NCI-H345 treated with DMSO at 0.1 percent for 48 hours (cell line): ENCODE results near the gene SLC36A4.
"Not testable (repeated sequence)": the region's sequence is repeated elsewhere in the genome, so short reads cannot be mapped to it uniquely, and the experiment has no call there.

ENCODE experiments used
- DNase-seq: peaks from one replicate; lab custom pipeline; 2025; ENCODE audit not compliant: unreplicated experiment; lab: John Stamatoyannopoulos, UW

The SLC36A4 gene

GRCh38 chr11:93197380-93198214, at the start of gene SLC36A4:
Gene SLC36A4, minus strand, starts transcription at chr11:93197991. Its CDS starts 159 bp downstream, at chr11:93197832.
- DNase-seq, result peak; percentile 90

DNA sequence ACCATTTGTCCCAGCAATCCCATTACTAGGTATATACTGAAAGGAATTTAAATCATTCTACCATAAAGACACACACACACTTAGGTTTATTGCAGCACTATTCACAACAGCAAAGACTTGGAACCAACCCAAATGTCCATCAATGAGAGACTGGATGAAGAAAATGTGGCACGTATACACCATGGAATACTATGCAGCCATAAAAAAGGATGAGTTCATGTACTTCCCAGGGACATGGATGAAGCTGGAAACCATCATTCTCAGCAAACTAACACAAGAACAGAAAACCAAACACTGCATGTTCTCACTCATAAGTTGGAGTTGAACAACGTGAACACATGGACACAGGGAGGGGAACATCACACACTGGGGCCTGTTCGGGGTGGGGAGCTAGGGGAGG, 49.0 kb upstream of the SLC36A4 start:
- not testable (repeated sequence) for DNase-seq

DNA sequence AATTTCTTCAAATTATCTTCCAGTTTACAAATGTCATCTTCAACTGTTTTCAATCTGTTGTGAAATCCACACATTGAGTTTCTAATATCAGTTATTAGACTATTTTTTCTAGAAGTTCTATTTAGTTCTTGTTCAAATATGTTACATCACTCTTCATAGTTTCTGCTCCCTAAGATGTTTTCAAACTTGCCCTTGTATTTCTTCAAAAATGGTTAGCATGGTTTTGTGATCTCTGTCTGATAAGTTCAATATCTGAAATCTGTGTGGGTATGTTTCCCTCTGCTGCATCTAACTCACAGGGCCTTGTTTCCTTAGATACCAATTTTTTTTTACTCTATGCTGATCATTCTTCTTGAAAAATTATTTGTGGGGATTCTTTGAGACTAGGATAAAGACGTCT, 46.2 kb upstream of the SLC36A4 start:
- no peak for DNase-seq

DNA sequence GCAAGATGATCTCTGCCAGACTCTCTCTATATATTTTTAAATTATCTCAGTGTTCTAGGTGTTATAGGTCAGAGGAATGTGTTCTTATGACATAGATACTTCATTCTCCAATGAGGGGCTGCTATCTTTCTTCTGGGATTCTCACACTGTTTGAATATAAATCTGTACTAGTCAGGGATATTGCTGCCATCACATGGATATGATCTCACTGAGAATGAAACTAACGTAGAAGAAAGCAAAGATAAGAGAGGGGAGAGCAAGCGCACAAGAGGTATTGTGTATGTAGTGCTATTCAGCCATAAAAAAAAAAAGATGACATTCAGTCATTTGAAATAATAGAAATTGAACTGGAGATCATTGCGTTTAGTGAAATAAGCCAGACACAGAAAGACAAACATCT, 42.2 kb upstream of the SLC36A4 start:
- DNase-seq, result no peak

- DNase-seq, result no peak
Observed at GRCh38 chr11:93238956-93239355, 41.2 kb upstream of the SLC36A4 start.

GRCh38 chr11:93236741-93237675, 39.2 kb upstream of the SLC36A4 start:
- no peak for DNase-seq

DNA sequence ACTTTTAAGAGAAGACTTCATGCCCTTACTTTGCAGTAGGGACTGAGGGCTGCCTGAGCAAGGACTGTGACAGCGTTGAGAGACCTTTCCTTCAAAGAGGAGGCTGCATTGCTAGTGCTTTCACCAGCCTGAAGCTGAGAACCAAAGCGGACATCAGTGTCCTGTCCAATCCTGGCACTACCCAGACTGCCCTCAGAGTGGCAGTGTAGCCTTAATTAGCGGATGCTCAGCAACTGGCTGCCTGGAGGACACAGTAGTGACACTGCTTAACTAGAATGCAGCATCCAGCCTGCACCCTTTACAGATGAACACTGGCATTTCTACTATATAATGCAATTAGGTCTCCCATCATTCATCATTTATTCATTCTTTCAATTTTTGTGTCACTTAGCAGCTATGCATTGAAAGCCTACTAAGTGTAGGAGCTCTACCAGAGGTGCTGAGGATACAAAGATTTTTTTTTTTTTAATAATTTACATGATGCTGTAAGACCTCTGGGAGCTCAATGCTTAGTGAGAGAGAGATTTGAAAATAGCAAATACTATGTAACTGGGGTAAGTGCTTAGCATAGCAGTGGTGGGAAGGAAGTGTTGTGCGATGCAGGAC, 36.9 kb upstream of the SLC36A4 start:
- peak; percentile 81 for DNase-seq

GRCh38 chr11:93229876-93230275, 32.1 kb upstream of the SLC36A4 start:
- DNase-seq, result no peak

DNA sequence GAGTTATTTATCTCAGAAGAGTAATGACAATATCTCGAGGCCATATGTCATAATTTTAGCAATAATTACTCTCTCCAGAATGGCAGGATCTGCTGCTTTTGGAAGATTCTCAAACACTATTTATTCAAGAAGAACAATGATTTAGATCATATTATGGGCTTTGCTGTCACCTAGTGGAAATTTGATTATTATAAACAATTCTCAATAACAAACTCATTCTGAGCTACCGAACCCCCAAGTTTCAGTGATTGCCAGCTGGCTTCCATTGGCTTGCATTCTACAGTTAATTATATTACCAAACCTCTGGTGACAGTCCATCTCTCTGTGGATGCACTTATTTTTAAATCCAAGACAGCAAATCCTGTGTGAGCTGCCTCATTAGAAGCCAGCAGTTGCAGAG, 27.9 kb upstream of the SLC36A4 start:
- peak; percentile 71 for DNase-seq

DNA sequence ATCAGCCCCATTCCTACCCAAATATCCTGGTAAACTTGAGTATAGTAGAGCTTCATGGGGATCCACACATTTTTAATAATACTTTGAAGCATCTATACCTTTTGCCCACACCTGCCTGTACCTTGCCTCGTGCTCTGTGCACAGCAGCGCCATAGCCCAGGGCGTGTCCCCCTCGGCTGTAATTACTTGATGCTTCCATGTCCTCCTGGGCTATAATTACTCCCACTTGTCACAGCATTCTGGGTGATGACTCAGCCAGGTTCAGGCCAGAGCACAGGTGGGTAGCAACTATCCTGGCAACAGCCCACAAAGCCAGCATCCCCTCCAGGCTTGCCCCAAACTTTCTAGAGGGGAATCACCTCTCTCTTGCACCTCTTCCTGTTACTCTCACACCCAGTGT, 23.7 kb upstream of the SLC36A4 start:
- peak; percentile 95 for DNase-seq

DNA sequence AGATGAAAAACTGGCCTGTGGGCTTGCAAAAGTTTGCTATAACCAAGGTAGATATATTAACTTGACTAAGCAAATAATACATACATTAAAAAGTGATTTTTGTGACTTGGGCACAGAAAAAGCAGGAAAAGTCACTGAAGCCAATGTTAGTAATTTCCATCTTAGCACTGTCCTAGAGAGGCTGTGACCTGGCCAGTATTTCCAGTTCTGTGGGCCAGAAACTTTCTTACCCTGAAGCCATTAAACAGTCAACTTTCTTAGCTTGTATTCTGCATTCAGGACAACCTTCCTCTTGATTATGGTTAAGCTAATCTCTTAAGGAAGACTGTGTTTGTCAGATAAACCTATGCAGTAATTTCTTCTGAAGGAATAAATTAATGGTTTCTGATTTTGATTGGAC, 22.3 kb upstream of the SLC36A4 start:
- DNase-seq, result no peak

DNA sequence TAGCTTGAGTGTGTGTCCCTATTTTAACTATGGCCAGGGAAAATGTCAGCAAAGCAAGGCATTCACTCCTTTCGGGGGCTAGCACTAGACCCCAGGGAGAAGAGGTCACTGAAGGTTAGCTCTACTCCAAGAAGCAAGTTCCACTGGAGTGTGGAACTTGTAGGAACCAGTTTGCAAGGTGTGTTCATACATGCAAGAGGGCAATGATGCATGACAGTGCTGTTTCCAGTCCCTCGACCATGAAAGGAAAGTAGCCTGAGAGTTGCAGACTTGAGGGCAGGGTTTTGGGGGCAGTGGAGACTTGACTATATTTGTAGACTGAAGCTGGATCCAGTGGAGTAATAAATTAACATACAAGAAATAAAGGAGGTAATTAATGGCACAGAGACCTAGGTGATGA, 21.6 kb upstream of the SLC36A4 start:
- DNase-seq, result peak; percentile 84

- peak; percentile 99 for DNase-seq
Observed at GRCh38 chr11:93216511-93217101, 18.8 kb upstream of the SLC36A4 start.

- no peak for DNase-seq
Observed at GRCh38 chr11:93213622-93214021, 15.8 kb upstream of the SLC36A4 start.

GRCh38 chr11:93212094-93212493, 14.3 kb upstream of the SLC36A4 start:
- DNase-seq, result no peak

DNA sequence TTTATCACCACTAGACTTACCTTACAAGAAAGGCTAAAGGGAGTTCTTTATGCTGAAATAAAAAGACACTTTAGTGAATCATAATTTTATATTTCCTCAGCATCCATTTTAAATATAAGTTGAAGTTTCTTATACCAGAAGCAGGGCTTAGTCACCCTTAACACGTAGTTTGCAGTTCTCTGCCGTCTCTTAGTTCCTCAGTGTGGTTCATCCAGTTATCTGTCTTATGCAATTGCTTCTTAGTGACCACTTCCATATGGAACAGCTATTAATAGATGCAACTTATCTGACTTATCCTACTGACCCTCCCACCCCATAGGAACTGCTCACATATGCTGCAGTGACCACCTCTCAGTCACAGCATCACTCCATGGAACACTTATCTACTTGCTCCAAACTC, 11.7 kb upstream of the SLC36A4 start:
- DNase-seq, result no peak

DNA sequence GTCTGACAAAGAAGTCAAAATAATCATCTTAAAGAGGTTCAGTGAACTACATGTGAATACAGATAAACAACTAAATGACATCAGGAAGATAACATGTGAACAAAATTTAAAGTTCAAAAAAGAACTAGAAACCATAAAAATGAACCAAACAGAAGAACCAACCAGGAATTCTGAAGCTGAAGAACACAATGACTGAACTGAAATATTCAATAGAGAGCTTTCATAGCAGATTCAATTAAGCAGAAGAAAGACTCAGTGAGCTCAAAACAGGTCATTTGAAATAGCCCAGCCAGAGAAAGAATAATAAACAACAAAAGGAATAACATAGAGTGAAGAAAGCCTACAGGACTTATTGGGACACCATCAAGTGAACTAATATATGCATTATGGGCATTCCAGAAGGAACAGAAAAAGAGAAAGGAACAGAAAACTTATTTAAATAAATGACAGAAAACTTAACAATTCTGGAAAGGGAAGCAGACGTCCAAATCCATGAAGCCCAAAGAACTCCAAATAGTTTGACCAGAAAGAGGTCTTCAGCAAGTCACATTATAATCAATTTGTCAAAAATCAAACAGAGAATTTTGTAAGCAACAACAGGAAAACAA, 11.0 kb upstream of the SLC36A4 start:
- DNase-seq, result no peak

- no peak for DNase-seq
Observed at GRCh38 chr11:93199616-93200015, 1.8 kb upstream of the SLC36A4 start.

DNA sequence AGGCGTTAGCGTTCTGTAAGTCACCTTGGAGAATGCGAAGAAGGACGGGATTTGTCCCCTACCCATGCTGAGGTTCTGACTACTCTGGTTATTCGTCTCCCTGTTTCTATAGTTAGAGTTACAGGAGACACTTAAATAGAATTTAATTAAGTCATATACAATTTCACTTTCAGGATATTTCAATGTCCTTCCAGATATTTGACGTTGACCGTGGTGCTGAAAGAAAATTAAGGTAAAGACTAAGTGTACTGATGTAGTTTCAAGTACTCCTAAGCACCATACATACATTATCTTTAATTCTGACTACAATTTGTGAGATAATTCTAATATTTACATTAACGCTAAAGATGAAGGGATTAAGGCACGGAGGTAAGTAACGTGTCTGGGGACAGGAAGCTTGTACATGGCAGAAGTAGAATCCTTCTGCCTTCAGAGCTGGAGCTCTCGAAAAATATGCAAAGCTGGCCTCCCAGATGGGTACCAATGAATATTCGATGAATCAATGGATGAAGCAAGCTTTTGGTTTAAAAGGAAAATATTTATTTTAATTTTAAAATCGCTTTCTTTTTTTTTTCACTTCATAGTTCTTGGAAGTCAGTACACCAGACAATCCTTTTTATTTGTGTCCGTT, 539 bp upstream of the SLC36A4 start:
- DNase-seq, result peak; percentile 53

DNA sequence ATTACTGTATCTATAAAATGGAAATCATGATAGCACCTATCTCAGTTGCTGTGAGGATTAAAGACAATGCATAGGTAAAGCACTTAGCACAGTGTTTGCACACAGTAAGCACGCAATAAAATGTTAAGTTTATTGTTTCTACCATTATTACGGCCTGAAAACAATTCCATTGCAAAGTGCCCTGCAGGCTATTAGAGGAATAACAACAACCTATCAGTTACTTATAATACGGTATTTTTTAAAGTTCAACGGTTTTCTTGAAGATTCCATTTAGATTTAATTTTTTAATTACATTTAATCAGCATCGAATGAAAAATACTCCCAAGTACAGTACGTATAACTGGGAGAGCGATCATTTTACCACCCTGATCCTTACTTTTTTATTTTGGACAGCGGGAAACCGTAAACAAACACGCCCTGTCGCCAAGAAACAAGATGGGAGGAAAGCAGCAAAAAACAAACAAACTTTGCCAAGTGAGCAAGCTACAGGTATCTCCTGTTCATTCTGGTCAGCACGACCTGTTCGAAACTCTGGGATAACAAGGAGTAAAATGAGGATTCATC, 893 bp downstream of the SLC36A4 start:
- no peak for DNase-seq
